H9 (cell line): ENCODE data around the gene TNPO1. TPM values are rescaled to one million over a fixed set of nuclear protein-coding genes. Genes with fewer than 3 reads are reported as not detected.

ENCODE experiments used
- DNase-seq: peaks from one replicate; pipeline ENCODE4 v3.0.0-alpha.2; 2017
- H2AFZ ChIP-seq: one replicate; pipeline ENCODE4 v1.6.1; 2013; ENCODE audit warnings: mild to moderate bottlenecking, low read length, control low read depth, moderate library complexity
- H2AK5ac ChIP-seq: 2 replicates; pipeline ENCODE4 v1.6.1; 2013; ENCODE audit warnings: low read length, control low read depth, mixed read lengths; ENCODE audit not compliant: insufficient read length
- H2BK120ac ChIP-seq: one replicate; pipeline ENCODE4 v1.6.1; 2013; ENCODE audit warnings: low read depth, mild to moderate bottlenecking, low read length, control low read depth, inconsistent platforms; ENCODE audit not compliant: poor library complexity, severe bottlenecking
- H2BK12ac ChIP-seq: 2 replicates; pipeline ENCODE4 v1.6.1; 2013; ENCODE audit warnings: low read length, control low read depth, mixed read lengths, low read depth; ENCODE audit not compliant: insufficient read length
- H2BK15ac ChIP-seq: 2 replicates; pipeline ENCODE4 v1.6.1; 2013; ENCODE audit warnings: low read depth, low read length, control low read depth
- H2BK20ac ChIP-seq: one replicate; pipeline ENCODE4 v1.6.1; 2013; ENCODE audit warnings: low read depth, mild to moderate bottlenecking, low read length, control low read depth, inconsistent platforms; ENCODE audit not compliant: poor library complexity, severe bottlenecking
- H2BK5ac ChIP-seq: 2 replicates; pipeline ENCODE4 v1.6.1; 2013; ENCODE audit warnings: low read length, control low read depth, mixed read lengths; ENCODE audit not compliant: insufficient read length
- H3K14ac ChIP-seq: 2 replicates; pipeline ENCODE4 v1.6.1; 2013; ENCODE audit warnings: low read length, control low read depth; ENCODE audit not compliant: insufficient read depth
- H3K18ac ChIP-seq: 2 replicates; pipeline ENCODE4 v1.6.1; 2013; ENCODE audit warnings: low read depth, mild to moderate bottlenecking, mixed read lengths, low read length, control low read depth; ENCODE audit not compliant: insufficient read length
- H3K23ac ChIP-seq: 2 replicates; pipeline ENCODE4 v1.6.1; 2013; ENCODE audit warnings: low read length, control low read depth, mixed read lengths, low read depth; ENCODE audit not compliant: insufficient read length
- H3K23me2 ChIP-seq: 2 replicates; pipeline ENCODE4 v1.6.1; 2013; ENCODE audit warnings: low read depth, mild to moderate bottlenecking, mixed read lengths, low read length, control low read depth; ENCODE audit not compliant: insufficient read length, poor library complexity, severe bottlenecking
- H3K27ac ChIP-seq: 2 replicates; pipeline ENCODE4 v1.5.1; 2013; ENCODE audit warnings: low read length, control low read depth, mixed read lengths, low read depth; ENCODE audit not compliant: insufficient read length
- H3K27me3 ChIP-seq: 2 replicates; pipeline ENCODE4 v1.6.1; 2013; ENCODE audit warnings: low read length, control low read depth, inconsistent platforms; ENCODE audit not compliant: insufficient read depth
- H3K4ac ChIP-seq: 2 replicates; pipeline ENCODE4 v1.6.1; 2013; ENCODE audit warnings: low read depth, mild to moderate bottlenecking, control low read depth, inconsistent platforms, low read length, moderate library complexity
- H3K4me1 ChIP-seq: 2 replicates; pipeline ENCODE4 v1.6.1; 2013; ENCODE audit warnings: low read length, control low read depth, inconsistent platforms; ENCODE audit not compliant: insufficient read depth
- H3K4me2 ChIP-seq: 2 replicates; pipeline ENCODE4 v1.6.1; 2013; ENCODE audit warnings: low read length, control low read depth, mixed read lengths; ENCODE audit not compliant: insufficient read length, insufficient read depth
- H3K56ac ChIP-seq: 2 replicates; pipeline ENCODE4 v1.6.1; 2013; ENCODE audit warnings: low read depth, mild to moderate bottlenecking, mixed read lengths, low read length, control low read depth; ENCODE audit not compliant: insufficient read length
- H3K79me1 ChIP-seq: 2 replicates; pipeline ENCODE4 v1.6.1; 2013; ENCODE audit warnings: low read depth, mild to moderate bottlenecking, moderate library complexity, low read length, control low read depth, inconsistent platforms; ENCODE audit not compliant: insufficient read depth, poor library complexity, severe bottlenecking
- H3K79me2 ChIP-seq: 2 replicates; pipeline ENCODE4 v1.6.1; 2013; ENCODE audit warnings: low read length, control low read depth, inconsistent platforms; ENCODE audit not compliant: insufficient read depth
- H3K9ac ChIP-seq: 2 replicates; pipeline ENCODE4 v1.6.1; 2013; ENCODE audit warnings: low read length, control low read depth, mixed read lengths; ENCODE audit not compliant: insufficient read length; ENCODE audit errors: extremely low read depth
- H3K9me3 ChIP-seq: one replicate; pipeline ENCODE4 v1.6.1; 2013; ENCODE audit warnings: low read depth, low read length, inconsistent platforms; ENCODE audit not compliant: control insufficient read depth
- H3T11ph ChIP-seq: one replicate; pipeline ENCODE4 v1.6.1; 2013; ENCODE audit warnings: mild to moderate bottlenecking, low read length, control low read depth, inconsistent platforms
- H4K20me1 ChIP-seq: one replicate; pipeline ENCODE4 v1.6.1; 2013; ENCODE audit not compliant: control insufficient read depth, insufficient read length, insufficient read depth
- H4K5ac ChIP-seq: 2 replicates; pipeline ENCODE4 v1.6.1; 2013; ENCODE audit warnings: low read depth, mild to moderate bottlenecking, mixed read lengths, low read length, control low read depth; ENCODE audit not compliant: insufficient read length
- H4K8ac ChIP-seq: replicated peaks from 2 replicates; pipeline ENCODE4 v1.6.1; 2013; ENCODE audit warnings: low read length, control low read depth, mixed read lengths, low read depth; ENCODE audit not compliant: insufficient read length
- H4K91ac ChIP-seq: 2 replicates; pipeline ENCODE4 v1.6.1; 2013; ENCODE audit warnings: low read depth, mild to moderate bottlenecking, moderate library complexity, mixed read lengths, low read length, control low read depth; ENCODE audit not compliant: insufficient read length
- H3K27ac Mint-ChIP-seq, 3 experiments: 2 replicates in 2 of 3; 3 replicates in 1 of 3; pipeline ENCODE4 v1.8.0; 2020 to 2021; ENCODE audit warnings: mixed read lengths in 3 of 3, mild to moderate bottlenecking in 1 of 3, moderate library complexity in 1 of 3
- H3K27me3 Mint-ChIP-seq: 2 replicates; pipeline ENCODE4 v1.8.0; 2021; ENCODE audit warnings: low read depth, mild to moderate bottlenecking, moderate library complexity, mixed read lengths
- H3K36me3 Mint-ChIP-seq, 3 experiments: 2 replicates in 2 of 3; 3 replicates in 1 of 3; pipeline ENCODE4 v1.8.0; 2020 to 2021; ENCODE audit warnings: low read depth in 3 of 3, mixed read lengths in 3 of 3; ENCODE audit not compliant: insufficient read depth in 1 of 3
- H3K4me1 Mint-ChIP-seq, 2 experiments: 2 replicates each; pipeline ENCODE4 v1.8.0; 2020; ENCODE audit warnings: mixed read lengths in 2 of 2
- H3K4me3 Mint-ChIP-seq, 2 experiments: 2 replicates in 1 of 2; 3 replicates in 1 of 2; pipeline ENCODE4 v1.8.0; 2020 to 2021; ENCODE audit warnings: mild to moderate bottlenecking in 2 of 2, mixed read lengths in 2 of 2, moderate library complexity in 1 of 2
- H3K9me3 Mint-ChIP-seq, 2 experiments: 2 replicates in 1 of 2; 3 replicates in 1 of 2; pipeline ENCODE4 v1.8.0; 2020; ENCODE audit warnings: mild to moderate bottlenecking in 2 of 2, mixed read lengths in 2 of 2, moderate library complexity in 1 of 2
- CTCF ChIP-seq: fragments of 200-600 bp; sonication (generic); conservative IDR thresholded peaks from 3 replicates; pipeline ENCODE4 v1.8.0; 2021; ENCODE audit warnings: antibody characterized with exemption, mild to moderate bottlenecking
- WGBS: extraction: QIAGEN DNeasy Blood & Tissue Kit; methylation state at CpG from one replicate; pipeline ENCODE4 v1.1.7; 2013; ENCODE audit warnings: missing lambda C conversion rate, low lambda C conversion rate, mixed read lengths; ENCODE audit not compliant: insufficient read length; ENCODE audit errors: extremely low coverage; 5-methylcytosine and 5-hydroxymethylcytosine counted together
- total RNA-seq: library from RNA; stranded (reverse); gene quantifications from 2 replicates; pipeline ENCODE4 v1.2.1, GENCODE V29; 2021

TNPO1 gene
- total RNA-seq, 1 experiment from 2014 or later = 164 TPM

DNA sequence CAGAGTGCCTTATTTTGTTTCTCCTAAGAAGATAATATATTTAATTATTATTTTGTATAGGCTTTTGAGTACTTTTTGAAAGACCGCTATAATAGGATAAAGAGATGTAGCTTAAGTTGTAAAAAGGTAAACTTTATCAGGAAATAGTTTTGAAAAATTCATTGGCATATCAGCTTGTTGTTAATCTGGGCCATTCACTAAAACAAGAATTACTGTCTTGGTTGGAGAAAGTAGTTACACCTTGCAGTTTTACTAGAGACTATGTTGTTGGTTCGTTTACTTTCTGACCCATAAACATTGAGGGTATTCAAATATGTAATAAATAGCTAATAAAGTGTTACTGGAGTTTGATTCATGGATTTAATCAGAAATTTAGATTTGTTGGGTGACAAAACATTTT, 33.7 kb downstream of the TNPO1 start:
- Histone ChIP-seq H3K4ac (no peak overlapping the region), H3K27me3 (no peaks in the 10 kb centered on the region), H3K9me3 (no peaks in the 10 kb centered on the region), H3K79me1 (no peaks in the 10 kb centered on the region), H3K23ac (no peak overlapping the region), H2BK20ac (no peak overlapping the region), H3K79me2 (peaks cover 24% of the 10 kb centered on the region; the same call in 1 of the 2 replicates), H2BK120ac (no peak overlapping the region), H3K4me2 (peak overlapping the region; percentile 89), H3K4me1 (no peaks in the 10 kb centered on the region), H2BK5ac (no peak overlapping the region), H2BK15ac (no peak overlapping the region), H4K5ac (no peak overlapping the region), H3K18ac (no peak overlapping the region), H3T11ph (no peak overlapping the region), H3K9ac (no peak overlapping the region), H3K23me2 (no peaks in the 10 kb centered on the region), H4K91ac (no peak overlapping the region), H2BK12ac (no peak overlapping the region), H4K8ac (no peak overlapping the region), H4K20me1 (no peaks in the 10 kb centered on the region), H3K27ac (no peak overlapping the region), H2AFZ (no peak overlapping the region), H3K56ac (no peak overlapping the region), H2AK5ac (no peak overlapping the region), H3K14ac (no peak overlapping the region)
- DNase-seq = no peak
- Mint-ChIP-seq H3K4me3 (peak overlapping the region; percentile 95 to 97), H3K27ac (peak overlapping the region in 1 of 3 experiments; percentile 13; a peak in 1 of 7 replicates), H3K9me3 (no peaks in the 10 kb centered on the region), H3K36me3 (peaks cover 15 to 44% (median 26%) of the 10 kb centered on the region in 3 experiments; a peak in 6 of 7 replicates), H3K4me1 (peaks cover 28 to 31% of the 10 kb centered on the region in 2 experiments), H3K27me3 (no peaks in the 10 kb centered on the region)
- TF ChIP-seq CTCF = no peak
- no CpG with 5 or more reads among the region's 2 CpGs for WGBS
